Epithelial cell of esophagus (primary cell): Measurements from ENCODE around the gene NAXE.
"Not testable (repeated sequence)": the region's sequence is repeated elsewhere in the genome, so short reads cannot be mapped to it uniquely, and the experiment has no call there.

Source experiments
- DNase-seq: peaks from one replicate; pipeline ENCODE4 v3.0.0; 2010; ENCODE audit warnings: low read depth
- H3K4me3 ChIP-seq: 2 replicates; pipeline ENCODE4 v1.5.1; 2011; ENCODE audit warnings: mild to moderate bottlenecking, low read length, control low read depth
- CTCF ChIP-seq: IDR thresholded peaks from 2 replicates; pipeline ENCODE4 v1.5.1; 2011; ENCODE audit warnings: low read depth, mild to moderate bottlenecking, low read length, control low read depth, inconsistent platforms; ENCODE audit not compliant: insufficient read depth; ENCODE audit errors: missing control alignments

NAXE gene

GRCh38 chr1:156586892-156587477 lies 4.6 kb upstream of the NAXE start:
- peak; percentile 76 for DNase-seq

GRCh38 chr1:156587927-156588326 lies 3.6 kb upstream of the NAXE start:
- not testable (repeated sequence) for DNase-seq, H3K4me3 ChIP-seq

More at GRCh38 chr1:156586892-156587477, 4.6 kb upstream of the NAXE start:
- TF ChIP-seq CTCF, result no peak
- no peak overlapping the region for H3K4me3 ChIP-seq

- no peak for DNase-seq
- H3K4me3 ChIP-seq, result no peak overlapping the region
- no peak for TF ChIP-seq CTCF
Measured at GRCh38 chr1:156589546-156589945, 2.0 kb upstream of the NAXE start.

GRCh38 chr1:156590326-156591180 lies 1.0 kb upstream of the NAXE start:
- no peak for TF ChIP-seq CTCF
- DNase-seq, result no peak
- H3K4me3 ChIP-seq, result peak overlapping the region; percentile 74

- DNase-seq, result no peak
- TF ChIP-seq CTCF, result no peak
- peak overlapping the region; percentile 74 for H3K4me3 ChIP-seq
Measured at GRCh38 chr1:156591181-156591431, 470 bp upstream of the NAXE start.

GRCh38 chr1:156592158-156592909 lies 758 bp downstream of the NAXE start:
- peak overlapping the region; percentile 74 for H3K4me3 ChIP-seq
- TF ChIP-seq CTCF, result no peak
- no peak for DNase-seq

- no peak for DNase-seq
- H3K4me3 ChIP-seq, result no peak overlapping the region
- TF ChIP-seq CTCF, result no peak
Measured at GRCh38 chr1:156592910-156593660, 1.5 kb downstream of the NAXE start.
